GM19025 (cell line): ENCODE measurements around the gene CCDC92B.
"Not testable (repeated sequence)": the region's sequence is repeated elsewhere in the genome, so short reads cannot be mapped to it uniquely, and the experiment has no call there.

ENCODE experiments used
- ATAC-seq: cut with Tn5 transposase; IDR thresholded peaks from one replicate; pipeline ENCODE4 v1.9.1; 2021; ENCODE audit warnings: mild to moderate bottlenecking, low read depth, moderate library complexity; ENCODE audit not compliant: unreplicated experiment

CCDC92B gene

GRCh38 chr17:2749058-2749783 is at the start of gene CCDC92B:
Gene CCDC92B, minus strand, starts transcription at chr17:2749652. Its CDS starts 14,507 bp downstream, at chr17:2735145.
- no peak for ATAC-seq

- ATAC-seq, result no peak
Measured at GRCh38 chr17:2798678-2799077, 49.2 kb upstream of the CCDC92B start.

- ATAC-seq, result no peak
Measured at GRCh38 chr17:2798188-2798587, 48.7 kb upstream of the CCDC92B start.

GRCh38 chr17:2797637-2798036 is 48.2 kb upstream of the CCDC92B start:
- no peak for ATAC-seq

- ATAC-seq, result no peak
Measured at GRCh38 chr17:2797226-2797625, 47.8 kb upstream of the CCDC92B start.

- no peak for ATAC-seq
Measured at GRCh38 chr17:2796164-2797125, 47.0 kb upstream of the CCDC92B start, which contains the start of gene RAP1GAP2. Gene RAP1GAP2, plus strand, starts transcription at chr17:2796438. Its CDS starts 90 bp downstream, at chr17:2796528.

- ATAC-seq, result no peak
Measured at GRCh38 chr17:2795441-2796163, 46.1 kb upstream of the CCDC92B start.

GRCh38 chr17:2794111-2794803 is 44.8 kb upstream of the CCDC92B start:
- ATAC-seq, result no peak

GRCh38 chr17:2792366-2793169 is 43.1 kb upstream of the CCDC92B start:
- ATAC-seq, result no peak

- ATAC-seq, result no peak
Measured at GRCh38 chr17:2789700-2790099, 40.2 kb upstream of the CCDC92B start.

GRCh38 chr17:2786176-2786881 is 36.9 kb upstream of the CCDC92B start:
- no peak for ATAC-seq

- not testable (repeated sequence) for ATAC-seq
Measured at GRCh38 chr17:2785376-2785775, 35.9 kb upstream of the CCDC92B start.

- no peak for ATAC-seq
Measured at GRCh38 chr17:2784864-2785263, 35.4 kb upstream of the CCDC92B start.

- ATAC-seq, result no peak
Measured at GRCh38 chr17:2783310-2784030, 34.0 kb upstream of the CCDC92B start.

GRCh38 chr17:2782055-2782454 is 32.6 kb upstream of the CCDC92B start:
- no peak for ATAC-seq

GRCh38 chr17:2781598-2781997 is 32.1 kb upstream of the CCDC92B start:
- not testable (repeated sequence) for ATAC-seq

- ATAC-seq, result no peak
Measured at GRCh38 chr17:2780931-2781454, 31.5 kb upstream of the CCDC92B start.

- ATAC-seq, result no peak
Measured at GRCh38 chr17:2780256-2780655, 30.8 kb upstream of the CCDC92B start.
